Measurements from ENCODE around the gene SHISAL1.
"Not testable (repeated sequence)": the region's sequence is repeated elsewhere in the genome, so short reads cannot be mapped to it uniquely, and the experiment has no call there.

SHISAL1 gene

GRCh38 chr22:44329179-44329796 is 16.5 kb upstream of the SHISAL1 start:
- in situ Hi-C loops (cut with MboI; ENCODE audit: low sequenced_read_pairs) = no loop called here

GRCh38 chr22:44328762-44329161 is 16.0 kb upstream of the SHISAL1 start:
- in situ Hi-C loops (cut with MboI; ENCODE audit: low sequenced_read_pairs) = no loop called here

GRCh38 chr22:44328326-44328725 is 15.6 kb upstream of the SHISAL1 start:
- in situ Hi-C loops (cut with MboI; ENCODE audit: low sequenced_read_pairs) = no loop called here

GRCh38 chr22:44326491-44326885 is 13.7 kb upstream of the SHISAL1 start:
- in situ Hi-C loops (cut with MboI; ENCODE audit: low sequenced_read_pairs) = no loop called here

- in situ Hi-C loops (cut with MboI; ENCODE audit: low sequenced_read_pairs) = no loop called here
Measured at GRCh38 chr22:44325718-44326490, 13.2 kb upstream of the SHISAL1 start.

GRCh38 chr22:44323140-44323790 is 10.5 kb upstream of the SHISAL1 start:
- in situ Hi-C loops (cut with MboI; ENCODE audit: low sequenced_read_pairs) = not testable (repeated sequence)

- in situ Hi-C loops (cut with MboI; ENCODE audit: low sequenced_read_pairs) = no loop called here
Measured at GRCh38 chr22:44319685-44320084, 6.9 kb upstream of the SHISAL1 start.

- in situ Hi-C loops (cut with MboI; ENCODE audit: low sequenced_read_pairs) = no loop called here
Measured at GRCh38 chr22:44318751-44319150, 6.0 kb upstream of the SHISAL1 start.

- in situ Hi-C loops (cut with MboI; ENCODE audit: low sequenced_read_pairs) = no loop called here
Measured at GRCh38 chr22:44317886-44318637, 5.3 kb upstream of the SHISAL1 start.

GRCh38 chr22:44317123-44317444 is 4.3 kb upstream of the SHISAL1 start:
- in situ Hi-C loops (cut with MboI; ENCODE audit: low sequenced_read_pairs) = no loop called here

- in situ Hi-C loops (cut with MboI; ENCODE audit: low sequenced_read_pairs) = no loop called here
Measured at GRCh38 chr22:44316393-44317122, 3.8 kb upstream of the SHISAL1 start.

GRCh38 chr22:44314425-44315067 is 1.8 kb upstream of the SHISAL1 start:
- in situ Hi-C loops (cut with MboI; ENCODE audit: low sequenced_read_pairs) = no loop called here

- in situ Hi-C loops (cut with MboI; ENCODE audit: low sequenced_read_pairs) = no loop called here
Measured at GRCh38 chr22:44313385-44314006, 745 bp upstream of the SHISAL1 start.

GRCh38 chr22:44311855-44312170 is 938 bp downstream of the SHISAL1 start:
- in situ Hi-C loops (cut with MboI; ENCODE audit: low sequenced_read_pairs) = no loop called here

- in situ Hi-C loops (cut with MboI; ENCODE audit: low sequenced_read_pairs) = no loop called here
Measured at GRCh38 chr22:44311104-44311854, 1.5 kb downstream of the SHISAL1 start.

- in situ Hi-C loops (cut with MboI; ENCODE audit: low sequenced_read_pairs) = no loop called here
Measured at GRCh38 chr22:44309647-44310046, 3.1 kb downstream of the SHISAL1 start.

- in situ Hi-C loops (cut with MboI; ENCODE audit: low sequenced_read_pairs) = no loop called here
Measured at GRCh38 chr22:44309137-44309536, 3.6 kb downstream of the SHISAL1 start.

- in situ Hi-C loops (cut with MboI; ENCODE audit: low sequenced_read_pairs) = no loop called here
Measured at GRCh38 chr22:44307509-44308169, 5.1 kb downstream of the SHISAL1 start.

- in situ Hi-C loops (cut with MboI; ENCODE audit: low sequenced_read_pairs) = no loop called here
Measured at GRCh38 chr22:44305888-44306287, 6.9 kb downstream of the SHISAL1 start.

Measured in HL-60/S4 treated with retinoic acid at 250 ng/mL for 4 days and 3 days (cell line).